ENCODE measurements around the gene FMN1.

FMN1 gene

DNA sequence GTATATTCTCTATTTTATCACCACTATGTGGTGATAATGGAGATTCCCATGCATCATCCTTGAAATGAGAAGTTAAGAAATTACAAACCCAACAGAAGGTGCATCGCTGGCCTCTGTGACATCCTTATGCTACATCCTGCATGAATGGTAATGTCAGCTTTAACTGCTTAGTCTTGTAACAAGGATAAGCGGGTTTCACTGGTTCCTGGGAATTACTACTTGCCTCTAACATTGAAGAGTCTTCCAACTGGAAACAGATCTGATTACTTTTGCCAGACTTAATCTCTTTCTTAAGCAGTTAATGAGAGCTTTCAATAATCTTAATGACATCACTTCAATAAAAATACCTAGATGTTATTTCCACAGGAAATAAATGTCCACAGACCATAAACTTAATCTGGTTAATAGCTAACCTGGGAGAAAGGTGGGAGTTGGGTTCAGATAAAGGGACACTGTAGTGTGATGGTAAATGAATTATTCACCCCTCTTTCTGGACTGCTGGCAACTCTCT, 44.0 kb downstream of the FMN1 start:
- ChIA-PET CTCF (interaction anchor here (1.9 kb wide), 1 partner anchor 18 kb away, joined by 4 read pairs; no protein-coding TSS in a partner anchor), POLR2A (no interaction called here)
- no peak for DNase-seq (ENCODE audit: low read depth, low spot score)
- TF ChIP-seq CTCF (IDR thresholded peaks at IDR 0.05; ENCODE audit: insufficient read depth, low read length, missing control alignments), result no peak
- H3K4me3 ChIP-seq (ENCODE audit: low read depth, low read length), result no peak overlapping the region

GRCh38 chr15:33149919-33150318, 44.6 kb downstream of the FMN1 start:
- DNase-seq (ENCODE audit: low read depth, low spot score), result no peak
- CTCF ChIA-PET, result interaction anchor here (1.9 kb wide), 1 partner anchor 17 kb away, joined by 4 read pairs; no protein-coding TSS in a partner anchor
- no peak overlapping the region for H3K4me3 ChIP-seq (ENCODE audit: low read depth, low read length)
- TF ChIP-seq CTCF (IDR thresholded peaks at IDR 0.05; ENCODE audit: insufficient read depth, low read length, missing control alignments), result no peak
- POLR2A ChIA-PET, result no interaction called here

GRCh38 chr15:33148129-33148751, 46.3 kb downstream of the FMN1 start:
- DNase-seq (ENCODE audit: low read depth, low spot score), result no peak
- ChIA-PET POLR2A (no interaction called here), CTCF (interaction anchor here (7.8 kb wide), 1 partner anchor 16 kb away, joined by 65 read pairs; no protein-coding TSS in a partner anchor)
- TF ChIP-seq CTCF (IDR thresholded peaks at IDR 0.05; ENCODE audit: insufficient read depth, low read length, missing control alignments), result no peak
- H3K4me3 ChIP-seq (ENCODE audit: low read depth, low read length), result no peak overlapping the region

GRCh38 chr15:33146051-33146450, 48.5 kb downstream of the FMN1 start:
- ChIA-PET CTCF (interaction anchor here (0.7 to 7.8 kb wide), 3 partner anchors 10 to 60 kb away, joined by 3 to 65 read pairs (median 6); no protein-coding TSS in a partner anchor), POLR2A (no interaction called here)
- no peak for DNase-seq (ENCODE audit: low read depth, low spot score)
- no peak overlapping the region for H3K4me3 ChIP-seq (ENCODE audit: low read depth, low read length)
- TF ChIP-seq CTCF (IDR thresholded peaks at IDR 0.05; ENCODE audit: insufficient read depth, low read length, missing control alignments), result no peak

- DNase-seq (ENCODE audit: low read depth, low spot score), result no peak
- ChIA-PET POLR2A (no interaction called here), CTCF (interaction anchor here (1.3 to 7.8 kb wide), 3 partner anchors 10 to 124 kb away, joined by 3 to 65 read pairs (median 6); no protein-coding TSS in a partner anchor)
- no peak overlapping the region for H3K4me3 ChIP-seq (ENCODE audit: low read depth, low read length)
- no peak for TF ChIP-seq CTCF (IDR thresholded peaks at IDR 0.05; ENCODE audit: insufficient read depth, low read length, missing control alignments)
These were observed 49.1 kb downstream of the FMN1 start for GRCh38 chr15:33145447-33145846.

DNA sequence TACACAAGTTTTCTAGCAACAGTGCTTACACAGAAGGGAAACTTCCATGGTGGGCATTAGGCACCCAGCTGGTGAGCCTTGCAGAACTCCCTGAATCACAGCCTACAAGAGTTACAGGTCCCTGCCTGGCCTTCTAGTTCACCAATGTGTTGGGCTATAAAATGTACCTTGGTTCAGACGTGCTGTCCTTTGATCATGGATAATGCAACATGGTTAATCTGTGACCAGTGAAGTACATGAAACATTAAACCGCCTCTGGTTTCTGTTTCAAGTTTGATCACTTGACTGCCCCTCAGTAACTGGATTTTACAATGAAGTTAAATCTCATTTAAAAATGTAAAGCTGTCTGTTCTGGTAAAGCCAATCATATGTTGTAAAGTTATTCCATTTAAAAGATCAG, 51.8 kb downstream of the FMN1 start:
- ChIA-PET CTCF (interaction anchor here (0.7 to 7.8 kb wide), 4 partner anchors 11 to 57 kb away, joined by 3 to 65 read pairs (median 9); no protein-coding TSS in a partner anchor), POLR2A (no interaction called here)
- DNase-seq (ENCODE audit: low read depth, low spot score), result no peak
- TF ChIP-seq CTCF (IDR thresholded peaks at IDR 0.05; ENCODE audit: insufficient read depth, low read length, missing control alignments), result no peak
- H3K4me3 ChIP-seq (ENCODE audit: low read depth, low read length), result no peak overlapping the region
